HG02870 (cell line): ENCODE results near the gene CBR1.

Source experiments
- ATAC-seq: cut with Tn5 transposase; IDR thresholded peaks from one replicate; pipeline ENCODE4 v1.9.1; 2021; ENCODE audit warnings: mild to moderate bottlenecking, moderate library complexity; ENCODE audit not compliant: unreplicated experiment

CBR1 gene

DNA sequence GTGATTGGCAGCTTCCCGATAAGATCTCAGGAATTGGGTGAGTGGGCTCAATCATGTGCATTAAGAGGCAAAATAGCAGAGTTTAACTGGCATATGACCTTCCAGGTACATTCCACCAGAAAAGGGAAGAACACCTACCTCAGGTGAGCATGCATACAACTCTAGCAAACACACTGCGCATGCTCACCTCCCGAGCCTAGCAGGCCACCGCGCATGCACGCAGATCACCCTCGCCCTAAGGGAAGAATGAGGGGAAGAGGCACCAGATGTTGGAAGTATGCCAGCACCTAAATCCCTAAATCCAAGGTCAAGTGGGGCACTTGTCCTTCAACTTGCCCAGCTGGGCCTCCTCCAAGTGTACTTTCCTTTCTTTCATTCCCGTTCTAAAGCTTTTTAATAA, 41.4 kb downstream of the CBR1 start:
- no peak for ATAC-seq

- no peak for ATAC-seq
Measured at GRCh38 chr21:36113647-36114428, 44.0 kb downstream of the CBR1 start.

GRCh38 chr21:36115138-36115730, 45.4 kb downstream of the CBR1 start:
- no peak for ATAC-seq

DNA sequence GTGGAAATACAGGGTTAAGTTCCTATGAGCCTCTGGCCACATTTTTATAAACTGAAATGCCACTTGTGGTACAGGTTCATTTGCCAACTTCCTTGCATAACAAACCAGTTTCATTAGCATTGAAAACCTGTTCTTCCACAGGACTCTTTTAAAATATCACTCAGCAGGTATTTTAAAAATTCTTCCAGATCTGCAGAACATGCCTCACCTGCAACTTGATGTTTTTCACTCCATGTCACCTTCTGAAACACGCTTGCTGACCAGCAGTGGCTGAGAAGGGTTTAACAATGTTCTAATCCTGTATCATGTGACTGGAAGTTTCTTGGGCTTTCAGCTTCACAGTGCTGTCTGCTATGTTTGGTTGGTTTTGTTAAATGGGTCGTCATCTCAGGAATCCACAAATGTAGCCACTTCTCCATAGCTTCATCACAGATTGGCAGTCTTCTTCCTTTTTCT, 47.5 kb downstream of the CBR1 start:
- ATAC-seq, result no peak

GRCh38 chr21:36120304-36120888, 50.6 kb downstream of the CBR1 start:
- ATAC-seq, result no peak
